ENCODE measurements around the gene IL6. TPM values are rescaled to one million over a fixed set of nuclear protein-coding genes. Genes with fewer than 3 reads are reported as not detected.

IL6 gene
- polyA plus RNA-seq, 2 of the 4 experiments (the other 2 are of a cell fraction): 1.3 to 2.9 TPM

DNA sequence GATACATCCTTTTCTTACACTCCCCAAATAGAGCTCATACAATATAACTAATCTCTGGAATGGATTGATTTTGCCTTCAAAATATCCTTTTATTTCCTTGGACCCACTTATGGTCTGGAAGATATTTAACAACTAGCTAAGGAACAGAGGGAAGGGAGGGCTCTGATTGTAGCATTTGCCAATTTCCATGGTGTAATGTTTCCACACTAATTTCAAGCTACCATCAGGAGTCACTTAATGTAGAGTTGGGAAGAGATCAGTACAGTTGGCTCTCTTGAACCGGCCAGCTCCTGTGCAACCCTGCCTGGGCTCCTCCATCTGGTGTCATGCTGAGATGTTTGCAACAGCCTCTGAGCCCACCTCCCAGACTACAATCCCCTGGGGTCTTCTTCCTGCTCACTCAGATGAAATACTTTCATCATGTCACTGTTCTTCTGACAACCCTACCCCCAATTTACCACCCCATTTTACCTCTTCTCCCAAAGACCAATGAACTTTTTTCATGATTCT lies 8.0 kb upstream of the IL6 start:
- TF ChIP-seq CHD4 (IDR thresholded peaks at IDR 0.05; ENCODE audit: borderline replicate concordance) (no peak), KDM1A (IDR thresholded peaks at IDR 0.05; ENCODE audit: low read depth) (no peak), TP53 (CRISPR knock-in tag; IDR thresholded peaks at IDR 0.05) (no peak), NFE2L2 (conservative IDR thresholded peaks at IDR 0.05; ENCODE audit: low read length) (no peak), POLR2A (IDR thresholded peaks at IDR 0.05; ENCODE audit: low read length) (no peak), EHMT2 (IDR thresholded peaks at IDR 0.05; ENCODE audit: low read depth) (no peak), NR3C1 (IDR thresholded peaks at IDR 0.05) (no peak), HOXB13 (CRISPR knock-in tag; IDR thresholded peaks at IDR 0.05; ENCODE audit: low read depth) (no peak)
- TF ChIP-seq, protein P1, sequence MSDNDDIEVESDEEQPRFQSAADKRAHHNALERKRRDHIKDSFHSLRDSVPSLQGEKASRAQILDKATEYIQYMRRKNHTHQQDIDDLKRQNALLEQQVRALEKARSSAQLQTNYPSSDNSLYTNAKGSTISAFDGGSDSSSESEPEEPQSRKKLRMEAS (IDR thresholded peaks at IDR 0.05): no peak
- TF ChIP-seq, protein P2, sequence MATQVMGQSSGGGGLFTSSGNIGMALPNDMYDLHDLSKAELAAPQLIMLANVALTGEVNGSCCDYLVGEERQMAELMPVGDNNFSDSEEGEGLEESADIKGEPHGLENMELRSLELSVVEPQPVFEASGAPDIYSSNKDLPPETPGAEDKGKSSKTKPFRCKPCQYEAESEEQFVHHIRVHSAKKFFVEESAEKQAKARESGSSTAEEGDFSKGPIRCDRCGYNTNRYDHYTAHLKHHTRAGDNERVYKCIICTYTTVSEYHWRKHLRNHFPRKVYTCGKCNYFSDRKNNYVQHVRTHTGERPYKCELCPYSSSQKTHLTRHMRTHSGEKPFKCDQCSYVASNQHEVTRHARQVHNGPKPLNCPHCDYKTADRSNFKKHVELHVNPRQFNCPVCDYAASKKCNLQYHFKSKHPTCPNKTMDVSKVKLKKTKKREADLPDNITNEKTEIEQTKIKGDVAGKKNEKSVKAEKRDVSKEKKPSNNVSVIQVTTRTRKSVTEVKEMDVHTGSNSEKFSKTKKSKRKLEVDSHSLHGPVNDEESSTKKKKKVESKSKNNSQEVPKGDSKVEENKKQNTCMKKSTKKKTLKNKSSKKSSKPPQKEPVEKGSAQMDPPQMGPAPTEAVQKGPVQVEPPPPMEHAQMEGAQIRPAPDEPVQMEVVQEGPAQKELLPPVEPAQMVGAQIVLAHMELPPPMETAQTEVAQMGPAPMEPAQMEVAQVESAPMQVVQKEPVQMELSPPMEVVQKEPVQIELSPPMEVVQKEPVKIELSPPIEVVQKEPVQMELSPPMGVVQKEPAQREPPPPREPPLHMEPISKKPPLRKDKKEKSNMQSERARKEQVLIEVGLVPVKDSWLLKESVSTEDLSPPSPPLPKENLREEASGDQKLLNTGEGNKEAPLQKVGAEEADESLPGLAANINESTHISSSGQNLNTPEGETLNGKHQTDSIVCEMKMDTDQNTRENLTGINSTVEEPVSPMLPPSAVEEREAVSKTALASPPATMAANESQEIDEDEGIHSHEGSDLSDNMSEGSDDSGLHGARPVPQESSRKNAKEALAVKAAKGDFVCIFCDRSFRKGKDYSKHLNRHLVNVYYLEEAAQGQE (IDR thresholded peaks at IDR 0.05): no peak
- TF ChIP-seq, protein P3, sequence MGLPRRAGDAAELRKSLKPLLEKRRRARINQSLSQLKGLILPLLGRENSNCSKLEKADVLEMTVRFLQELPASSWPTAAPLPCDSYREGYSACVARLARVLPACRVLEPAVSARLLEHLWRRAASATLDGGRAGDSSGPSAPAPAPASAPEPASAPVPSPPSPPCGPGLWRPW (IDR thresholded peaks at IDR 0.05): no peak
- TF ChIP-seq, protein P4, sequence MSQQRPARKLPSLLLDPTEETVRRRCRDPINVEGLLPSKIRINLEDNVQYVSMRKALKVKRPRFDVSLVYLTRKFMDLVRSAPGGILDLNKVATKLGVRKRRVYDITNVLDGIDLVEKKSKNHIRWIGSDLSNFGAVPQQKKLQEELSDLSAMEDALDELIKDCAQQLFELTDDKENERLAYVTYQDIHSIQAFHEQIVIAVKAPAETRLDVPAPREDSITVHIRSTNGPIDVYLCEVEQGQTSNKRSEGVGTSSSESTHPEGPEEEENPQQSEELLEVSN (IDR thresholded peaks at IDR 0.05; ENCODE audit: borderline replicate concordance, low read depth): no peak
- TF ChIP-seq, protein P5, sequence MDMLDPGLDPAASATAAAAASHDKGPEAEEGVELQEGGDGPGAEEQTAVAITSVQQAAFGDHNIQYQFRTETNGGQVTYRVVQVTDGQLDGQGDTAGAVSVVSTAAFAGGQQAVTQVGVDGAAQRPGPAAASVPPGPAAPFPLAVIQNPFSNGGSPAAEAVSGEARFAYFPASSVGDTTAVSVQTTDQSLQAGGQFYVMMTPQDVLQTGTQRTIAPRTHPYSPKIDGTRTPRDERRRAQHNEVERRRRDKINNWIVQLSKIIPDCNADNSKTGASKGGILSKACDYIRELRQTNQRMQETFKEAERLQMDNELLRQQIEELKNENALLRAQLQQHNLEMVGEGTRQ (IDR thresholded peaks at IDR 0.05): no peak
- 0% methylated on average over 1 of the region's 1 CpG for WGBS (ENCODE audit: missing lambda C conversion rate)
- POLR2A ChIA-PET: interaction anchor here (0.6 to 1.5 kb wide), 4 partner anchors 8 to 142 kb away, joined by 3 to 12 read pairs (median 4); partner anchors contain the start of gene IL6
- Histone ChIP-seq H3K27ac (peak overlapping the region; percentile 76 to 82; a peak in 5 of 6 replicates), H3K4me2 (peak overlapping the region; percentile 73), H3K4me3 (no peak overlapping the region), H3K4me1 (peaks cover 23% of the 10 kb centered on the region), H3K9me3 (no peaks in the 10 kb centered on the region)
- FAIRE-seq: no peak
- CTCF ChIA-PET: interaction anchor here (2.1 to 6.4 kb wide), 4 partner anchors 7 to 341 kb away, joined by 6 to 62 read pairs (median 26); partner anchors contain the start of gene IL6
- no peak for ATAC-seq
- DNase-seq (ENCODE audit: low read depth in 1 of 2, low spot score in 1 of 2): no peak

DNA sequence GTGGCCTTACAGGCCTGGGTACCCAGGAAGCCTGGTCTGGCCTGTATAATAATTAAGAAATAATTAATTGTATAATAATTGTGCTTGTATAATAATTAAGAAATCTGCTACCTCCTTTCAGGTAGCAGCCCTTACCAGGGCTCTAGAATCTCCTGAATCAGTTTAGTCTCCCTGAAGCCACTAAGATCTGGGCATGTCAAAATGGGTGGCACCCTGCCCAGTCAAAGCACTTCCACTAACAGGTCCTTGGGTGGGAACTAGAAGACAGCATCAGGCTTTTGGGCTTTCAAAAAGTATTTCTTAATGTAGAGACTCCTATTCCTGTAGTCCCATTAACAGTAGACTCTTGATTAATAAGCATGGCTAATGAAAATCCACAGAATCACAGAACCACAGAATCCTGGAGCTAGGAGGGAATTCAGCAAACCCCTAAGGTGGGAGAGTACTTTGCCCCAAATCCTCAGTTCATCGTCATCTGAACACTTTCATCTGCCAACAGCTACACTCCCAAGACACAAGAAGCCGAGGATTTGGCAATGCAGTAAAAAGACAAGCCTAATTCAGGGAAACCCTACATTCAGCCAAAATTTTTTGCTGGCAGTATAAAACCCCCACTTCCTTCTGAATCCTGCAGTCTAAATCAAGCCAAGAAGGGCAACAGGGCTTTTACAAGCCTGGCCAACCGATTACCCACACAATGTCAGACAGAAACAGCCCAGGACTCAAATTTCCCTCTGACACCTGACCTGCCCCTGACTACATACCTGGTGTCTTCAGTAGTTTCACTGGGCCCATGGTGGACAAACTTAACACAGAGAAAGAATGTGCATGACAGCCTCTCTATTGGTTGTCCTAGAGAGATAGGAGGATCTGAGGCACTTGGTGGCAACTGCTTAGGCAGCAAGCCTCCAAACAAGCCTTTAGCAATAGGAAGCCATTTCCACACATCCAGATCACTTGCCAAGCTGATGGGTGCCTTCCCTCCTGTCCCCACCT lies 5.9 kb upstream of the IL6 start:
- ChIA-PET CTCF (interaction anchor here (1.5 to 19.8 kb wide), 3 partner anchors 159 to 334 kb away, joined by 4 to 477 read pairs (median 34); no protein-coding TSS in a partner anchor), POLR2A (no interaction called here)
- Histone ChIP-seq H3K4me1 (peaks cover 28% of the 10 kb centered on the region), H3K4me3 (no peak overlapping the region), H3K4me2 (no peak overlapping the region), H3K27ac (peak overlapping the region in 1 of 2 experiments; percentile 38; a peak in 2 of 6 replicates), H3K9me3 (no peaks in the 10 kb centered on the region)
- TF ChIP-seq ZFP36 (IDR thresholded peaks at IDR 0.05; ENCODE audit: borderline replicate concordance, partially characterized antibody): no peak
- no peak for TF ChIP-seq POLR2AphosphoS2 (conservative IDR thresholded peaks at IDR 0.05; ENCODE audit: low read length)
- TF ChIP-seq HEYL (CRISPR knock-in tag; IDR thresholded peaks at IDR 0.05): no peak
- TF ChIP-seq HOXB13 (CRISPR knock-in tag; IDR thresholded peaks at IDR 0.05; ENCODE audit: low read depth): no peak
- TF ChIP-seq JUNB (IDR thresholded peaks at IDR 0.05): no peak
- TF ChIP-seq KDM1A (IDR thresholded peaks at IDR 0.05; ENCODE audit: low read depth): no peak
- TF ChIP-seq CBX2 (IDR thresholded peaks at IDR 0.05; ENCODE audit: borderline replicate concordance, low read depth): no peak
- TF ChIP-seq ZSCAN20 (CRISPR knock-in tag; IDR thresholded peaks at IDR 0.05): no peak
- TF ChIP-seq BHLHE40 (IDR thresholded peaks at IDR 0.05; ENCODE audit: low read depth, low read length): no peak
- TF ChIP-seq, protein P6, sequence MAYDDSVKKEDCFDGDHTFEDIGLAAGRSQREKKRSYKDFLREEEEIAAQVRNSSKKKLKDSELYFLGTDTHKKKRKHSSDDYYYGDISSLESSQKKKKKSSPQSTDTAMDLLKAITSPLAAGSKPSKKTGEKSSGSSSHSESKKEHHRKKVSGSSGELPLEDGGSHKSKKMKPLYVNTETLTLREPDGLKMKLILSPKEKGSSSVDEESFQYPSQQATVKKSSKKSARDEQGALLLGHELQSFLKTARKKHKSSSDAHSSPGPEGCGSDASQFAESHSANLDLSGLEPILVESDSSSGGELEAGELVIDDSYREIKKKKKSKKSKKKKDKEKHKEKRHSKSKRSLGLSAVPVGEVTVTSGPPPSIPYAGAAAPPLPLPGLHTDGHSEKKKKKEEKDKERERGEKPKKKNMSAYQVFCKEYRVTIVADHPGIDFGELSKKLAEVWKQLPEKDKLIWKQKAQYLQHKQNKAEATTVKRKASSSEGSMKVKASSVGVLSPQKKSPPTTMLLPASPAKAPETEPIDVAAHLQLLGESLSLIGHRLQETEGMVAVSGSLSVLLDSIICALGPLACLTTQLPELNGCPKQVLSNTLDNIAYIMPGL (CRISPR knock-in tag; IDR thresholded peaks at IDR 0.05; ENCODE audit: borderline replicate concordance): no peak
- TF ChIP-seq FOSB (CRISPR knock-in tag; IDR thresholded peaks at IDR 0.05): no peak
- ATAC-seq (no peak), FAIRE-seq (no peak), DNase-seq (ENCODE audit: low read depth in 1 of 2, low spot score in 1 of 2) (no peak)
- 93% methylated on average over 3 of the region's 3 CpGs for WGBS (ENCODE audit: missing lambda C conversion rate)

Data from A549 (cell line).